HUES64 (cell line): ENCODE measurements around the gene ARHGAP22.
A peak's percentile ranks its signal among the peaks of the same experiment; 100 is the strongest.

ENCODE experiments used
- H3K27ac ChIP-seq: 2 replicates; pipeline ENCODE4 v1.7.0; 2013; ENCODE audit warnings: low read depth, low read length, inconsistent platforms
- H3K27me3 ChIP-seq: 2 replicates; pipeline ENCODE4 v1.6.1; 2013; ENCODE audit warnings: mild to moderate bottlenecking, low read length; ENCODE audit not compliant: insufficient read depth
- H3K36me3 ChIP-seq: 2 replicates; pipeline ENCODE4 v1.6.1; 2013; ENCODE audit warnings: mild to moderate bottlenecking, low read length; ENCODE audit not compliant: insufficient read depth
- H3K4me1 ChIP-seq: 2 replicates; pipeline ENCODE4 v1.6.1; 2013; ENCODE audit warnings: mild to moderate bottlenecking, low read length, moderate library complexity; ENCODE audit not compliant: insufficient read depth
- H3K4me3 ChIP-seq: 2 replicates; pipeline ENCODE4 v1.5.1; 2013; ENCODE audit warnings: mild to moderate bottlenecking, low read length, moderate library complexity
- H3K9ac ChIP-seq: 2 replicates; pipeline ENCODE4 v1.6.1; 2013; ENCODE audit warnings: mild to moderate bottlenecking, low read depth, low read length
- H3K9me3 ChIP-seq: 2 replicates; pipeline ENCODE4 v1.6.1; 2013; ENCODE audit warnings: low read depth, low read length; ENCODE audit not compliant: insufficient read depth
- WGBS: fragments of 150-250, 120-280 bp; methylation state at CpG from one replicate; pipeline ENCODE4 v1.1.7; 2013; ENCODE audit warnings: missing lambda C conversion rate; 5-methylcytosine and 5-hydroxymethylcytosine counted together

Gene ARHGAP22

DNA sequence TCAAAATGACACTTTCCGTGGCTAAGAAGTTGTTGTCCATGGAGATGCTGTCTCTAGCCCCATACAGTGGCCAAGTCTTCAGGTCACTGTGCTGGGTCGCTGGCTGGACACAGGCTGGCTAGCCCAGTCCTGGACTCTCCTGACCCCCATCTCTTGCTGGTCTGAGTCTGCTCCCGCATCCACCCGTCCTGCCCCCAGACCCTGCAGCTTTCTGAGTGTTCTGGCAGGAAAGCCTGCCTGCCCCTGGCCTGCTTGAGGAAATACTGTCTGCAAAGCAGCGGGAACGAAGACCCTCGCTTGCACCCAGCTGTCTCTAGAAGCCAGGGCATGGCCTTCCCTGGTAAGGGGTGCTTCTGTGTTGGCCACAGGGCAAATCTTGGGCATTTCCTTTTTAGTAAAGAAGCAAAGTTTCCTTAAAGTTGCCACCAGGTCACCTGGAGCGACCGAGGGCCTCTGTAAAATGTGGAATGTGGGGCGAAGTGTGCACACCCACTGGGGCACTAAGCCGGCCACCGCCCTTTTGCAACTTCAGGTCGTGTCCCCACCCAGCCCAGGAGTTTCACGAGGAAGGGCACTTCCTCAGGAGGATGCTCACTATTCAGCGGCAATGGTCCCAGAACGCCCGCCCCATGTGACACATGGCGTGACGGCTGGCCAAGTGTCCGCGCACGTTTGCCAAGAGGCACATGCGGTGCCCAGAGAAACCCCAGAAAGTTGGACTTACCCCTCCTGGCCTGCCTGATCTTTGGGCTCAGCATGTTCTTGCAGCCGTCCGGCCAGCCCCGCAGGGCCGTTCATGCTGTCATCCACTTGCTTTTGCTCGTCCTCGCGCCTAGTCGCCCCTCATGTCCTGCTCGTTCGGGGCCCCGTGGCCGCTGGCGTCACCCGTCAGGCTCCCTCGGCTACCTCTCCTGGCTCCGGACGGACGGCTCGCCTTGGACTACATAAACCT, 558 bp downstream of the ARHGAP22 start:
- Histone ChIP-seq H3K27ac (no peak overlapping the region), H3K9ac (no peak overlapping the region), H3K4me3 (peak overlapping the region; percentile 44)

DNA sequence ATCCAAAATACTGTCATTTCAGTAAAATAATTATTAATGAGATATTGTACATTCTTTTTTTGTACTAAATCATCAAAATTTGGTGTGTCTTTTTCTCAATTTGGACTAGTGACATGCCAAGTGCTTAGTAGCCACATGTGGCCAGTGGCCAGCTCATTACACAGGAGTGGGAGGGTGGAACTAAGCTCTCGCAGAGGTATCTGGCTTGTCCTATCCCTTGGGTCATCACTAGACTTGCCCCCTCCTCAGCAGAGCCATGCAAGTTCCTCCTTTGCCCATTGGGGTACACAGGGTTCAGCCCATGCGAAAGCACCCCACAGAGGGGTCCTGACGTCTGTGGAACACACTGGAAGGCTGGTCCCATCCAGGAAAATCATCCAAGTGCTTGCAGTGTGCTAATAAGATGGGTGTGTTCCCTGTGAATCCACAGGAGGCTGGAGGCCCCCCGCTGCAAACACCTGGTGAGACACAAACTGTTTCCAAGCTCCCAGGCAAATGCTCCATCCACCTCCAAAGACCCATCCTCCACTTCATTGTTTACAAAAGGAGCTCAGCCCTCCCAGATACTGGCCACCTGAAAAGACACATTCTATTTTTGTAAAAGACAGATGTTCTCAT, 1.3 kb downstream of the ARHGAP22 start:
- Histone ChIP-seq H3K36me3 (no peaks in the 10 kb centered on the region), H3K9ac (no peak overlapping the region), H3K9me3 (no peaks in the 10 kb centered on the region), H3K27me3 (peaks cover 16% of the 10 kb centered on the region), H3K27ac (no peak overlapping the region), H3K4me3 (no peak overlapping the region), H3K4me1 (peaks cover 9% of the 10 kb centered on the region; the same call in 1 of the 2 replicates)
- WGBS = 78% methylated on average over 4 of the region's 4 CpGs

More for the DNA sequence above, 558 bp downstream of the ARHGAP22 start:
- Histone ChIP-seq H3K9me3 (no peaks in the 10 kb centered on the region), H3K4me1 (peaks cover 9% of the 10 kb centered on the region; the same call in 1 of the 2 replicates), H3K36me3 (no peaks in the 10 kb centered on the region), H3K27me3 (peaks cover 16% of the 10 kb centered on the region)
- WGBS = 91% methylated on average over 42 of the region's 42 CpGs

DNA sequence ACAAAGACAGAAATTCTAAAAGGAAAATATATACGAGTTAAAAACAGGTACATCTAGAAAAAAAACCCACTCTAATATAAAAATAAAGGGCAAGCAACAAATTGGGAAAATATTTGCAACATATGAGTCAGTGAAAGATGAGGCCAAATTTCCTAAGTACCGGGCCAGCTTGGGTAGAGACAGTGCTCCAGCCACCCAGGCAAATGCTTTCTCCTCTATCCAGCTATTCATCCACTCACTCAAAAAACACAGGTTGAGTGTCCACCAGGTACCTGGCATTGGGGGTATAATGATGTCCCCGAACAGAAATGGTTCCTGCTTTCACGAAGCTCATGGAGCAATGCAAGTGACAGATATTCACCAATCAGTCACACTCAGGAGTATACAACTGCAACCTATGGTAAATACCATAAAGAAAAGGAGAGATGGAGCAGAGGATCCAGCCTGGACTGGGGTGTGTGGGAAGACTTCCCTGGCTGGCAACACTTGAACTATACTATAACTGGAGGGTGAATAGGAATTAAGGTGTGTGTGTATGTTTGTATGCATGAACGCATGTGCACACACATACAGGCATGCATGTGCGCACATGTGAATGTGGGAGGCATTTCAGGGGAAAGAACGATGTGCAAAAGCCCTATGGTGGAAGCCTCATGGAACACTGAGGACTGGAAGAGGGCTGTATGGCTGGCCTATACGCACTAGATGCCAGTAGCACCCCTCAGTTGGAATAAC, 2.3 kb downstream of the ARHGAP22 start:
- H3K4me1 ChIP-seq = peaks cover 9% of the 10 kb centered on the region; the same call in 1 of the 2 replicates
- H3K4me3 ChIP-seq = no peak overlapping the region
- peaks cover 16% of the 10 kb centered on the region for H3K27me3 ChIP-seq
- H3K9ac ChIP-seq = no peak overlapping the region
- no peaks in the 10 kb centered on the region for H3K36me3 ChIP-seq
- WGBS = 96% methylated on average over 7 of the region's 8 CpGs
- H3K9me3 ChIP-seq = no peaks in the 10 kb centered on the region
- no peak overlapping the region for H3K27ac ChIP-seq

DNA sequence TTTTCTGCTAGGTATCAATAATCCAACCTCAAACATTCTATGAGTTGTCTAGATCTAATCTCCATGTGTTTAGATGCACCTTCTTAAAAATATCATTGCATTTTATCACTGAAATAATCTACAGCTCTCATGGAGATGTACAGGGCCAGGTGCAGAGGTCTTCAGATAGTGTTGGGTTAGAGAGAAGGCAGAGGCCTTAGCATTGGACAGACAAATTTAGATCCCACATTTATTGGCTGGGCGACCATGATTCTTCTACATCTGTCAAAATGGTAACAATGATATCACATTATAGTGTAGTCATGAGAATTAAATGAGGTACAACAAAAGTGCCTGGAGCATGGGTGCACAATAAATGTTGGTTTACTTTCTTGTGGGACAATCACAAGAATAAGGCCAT, 3.1 kb downstream of the ARHGAP22 start:
- Histone ChIP-seq H3K4me1 (peaks cover 9% of the 10 kb centered on the region; the same call in 1 of the 2 replicates), H3K4me3 (no peak overlapping the region), H3K27ac (no peak overlapping the region), H3K27me3 (peaks cover 16% of the 10 kb centered on the region), H3K9me3 (no peaks in the 10 kb centered on the region), H3K9ac (no peak overlapping the region), H3K36me3 (no peaks in the 10 kb centered on the region)
- no CpG with 5 or more reads among the region's 1 CpG for WGBS

DNA sequence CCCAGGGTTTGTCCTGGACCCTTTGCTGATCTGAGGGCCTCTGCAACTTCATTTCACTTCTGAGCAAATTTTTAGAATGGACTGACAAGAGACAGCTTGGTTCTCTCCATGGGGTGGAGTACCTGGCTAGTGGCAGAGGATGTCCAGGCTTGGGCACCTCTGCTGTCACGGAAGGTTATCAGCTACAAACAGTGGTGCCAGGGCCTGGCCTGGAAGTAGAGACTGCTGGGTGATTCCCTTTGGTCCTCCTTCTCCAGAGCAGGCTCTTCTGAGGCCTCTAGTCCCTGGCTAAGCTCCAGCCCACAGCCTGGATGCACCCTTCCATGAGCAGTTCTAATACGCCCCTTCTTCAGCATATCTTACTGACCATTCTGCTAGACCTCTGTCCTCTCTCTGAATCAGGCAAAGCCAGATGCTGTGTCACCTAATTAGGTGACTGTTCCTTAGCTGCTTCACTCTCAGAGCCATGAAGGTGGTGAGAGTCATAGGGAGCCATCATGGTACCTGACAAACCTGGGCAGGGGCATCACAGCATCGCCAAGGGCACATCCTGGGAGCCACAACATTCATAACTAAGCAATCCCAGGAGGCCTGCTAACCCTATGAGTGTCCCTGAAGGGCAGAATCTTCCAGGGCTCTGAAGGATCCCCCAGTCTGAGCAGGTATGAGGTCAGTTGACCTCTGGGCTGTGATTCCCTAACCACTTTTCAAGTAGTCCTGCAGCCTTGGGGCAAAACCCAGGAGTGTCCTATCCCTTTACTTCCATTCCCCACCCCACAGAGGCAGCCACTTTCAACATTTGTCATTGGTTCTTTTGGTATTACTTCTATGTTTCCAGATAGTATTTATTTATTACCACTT, 4.0 kb downstream of the ARHGAP22 start:
- H3K4me1 ChIP-seq = peaks cover 9% of the 10 kb centered on the region; the same call in 1 of the 2 replicates
- H3K27ac ChIP-seq = no peak overlapping the region
- H3K27me3 ChIP-seq = peaks cover 16% of the 10 kb centered on the region
- WGBS = 96% methylated on average over 3 of the region's 3 CpGs
- H3K36me3 ChIP-seq = no peaks in the 10 kb centered on the region
- no peak overlapping the region for H3K9ac ChIP-seq
- no peaks in the 10 kb centered on the region for H3K9me3 ChIP-seq
- no peak overlapping the region for H3K4me3 ChIP-seq

- H3K9ac ChIP-seq = no peak overlapping the region
- peaks cover 14% of the 10 kb centered on the region for H3K4me1 ChIP-seq
- H3K4me3 ChIP-seq = no peak overlapping the region
- H3K27ac ChIP-seq = no peak overlapping the region
- H3K36me3 ChIP-seq = no peaks in the 10 kb centered on the region
- H3K9me3 ChIP-seq = no peaks in the 10 kb centered on the region
- 93% methylated on average over 2 of the region's 2 CpGs for WGBS
- H3K27me3 ChIP-seq = peaks cover 10% of the 10 kb centered on the region
Observed at GRCh38 chr10:48599830-48600134, 5.1 kb downstream of the ARHGAP22 start.

GRCh38 chr10:48598936-48599829, 5.7 kb downstream of the ARHGAP22 start:
- no peak overlapping the region for H3K9ac ChIP-seq
- H3K27ac ChIP-seq = no peak overlapping the region
- peaks cover 20% of the 10 kb centered on the region for H3K4me1 ChIP-seq
- H3K9me3 ChIP-seq = no peaks in the 10 kb centered on the region
- H3K4me3 ChIP-seq = no peak overlapping the region
- no peaks in the 10 kb centered on the region for H3K36me3 ChIP-seq
- 88% methylated on average over 6 of the region's 6 CpGs for WGBS
- H3K27me3 ChIP-seq = peaks cover 4% of the 10 kb centered on the region

DNA sequence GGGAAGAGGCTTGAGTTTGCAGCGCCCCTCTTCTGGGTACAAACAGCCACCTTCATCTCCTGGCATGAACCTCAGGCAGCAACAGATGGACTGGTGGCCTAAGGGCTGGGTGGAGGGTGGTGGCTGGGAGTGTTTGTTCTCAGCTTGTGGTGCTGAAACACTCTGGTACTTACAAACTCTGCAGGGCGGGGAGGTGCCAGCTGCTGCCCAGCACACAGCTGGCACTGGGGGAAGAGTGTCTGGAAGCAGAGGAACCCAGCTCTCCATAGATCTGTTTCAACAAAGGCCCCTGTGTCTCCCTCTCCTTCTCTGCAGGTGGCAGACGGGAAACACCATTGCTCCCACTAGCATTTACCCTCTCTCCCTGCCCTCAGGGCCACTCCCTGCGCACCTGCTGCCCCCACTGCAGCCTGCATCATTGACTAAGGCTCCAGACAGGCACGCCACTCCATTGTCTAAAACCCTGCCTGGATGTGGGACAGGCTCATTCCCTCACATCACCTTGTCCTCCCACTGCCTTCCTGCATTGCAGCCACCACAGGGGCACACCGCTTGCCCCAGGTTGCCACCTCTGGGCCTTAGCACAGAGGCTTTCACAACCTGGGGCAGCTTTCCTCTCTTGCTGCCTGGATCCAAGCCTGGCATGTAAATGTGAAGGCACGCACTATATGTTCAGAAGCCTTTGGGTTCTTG, 6.5 kb downstream of the ARHGAP22 start:
- no peaks in the 10 kb centered on the region for H3K27me3 ChIP-seq
- H3K36me3 ChIP-seq = no peaks in the 10 kb centered on the region
- H3K4me3 ChIP-seq = no peak overlapping the region
- 92% methylated on average over 7 of the region's 7 CpGs for WGBS
- H3K4me1 ChIP-seq = peaks cover 15% of the 10 kb centered on the region
- H3K9ac ChIP-seq = no peak overlapping the region
- no peak overlapping the region for H3K27ac ChIP-seq
- H3K9me3 ChIP-seq = no peaks in the 10 kb centered on the region

DNA sequence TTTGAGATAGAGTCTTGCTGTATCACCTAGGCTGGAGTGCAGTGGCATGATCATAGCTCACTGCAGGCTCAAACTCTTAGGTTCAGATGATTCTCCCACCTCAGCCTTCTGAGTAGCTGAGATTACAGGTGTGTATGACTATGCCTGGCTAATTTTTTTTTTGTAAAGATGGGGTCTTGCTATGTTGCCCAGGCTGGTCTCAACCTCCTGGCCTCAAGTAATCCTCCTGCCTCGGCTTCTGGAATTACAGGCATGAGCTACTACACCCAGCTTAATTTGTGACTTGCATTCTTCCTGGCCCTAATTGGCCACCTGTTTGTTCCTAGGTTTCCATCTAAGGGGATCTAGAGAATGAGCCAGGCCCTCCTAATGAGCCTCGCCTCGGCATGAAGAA, 9.3 kb downstream of the ARHGAP22 start:
- no peaks in the 10 kb centered on the region for H3K27me3 ChIP-seq
- no peak overlapping the region for H3K4me3 ChIP-seq
- no peak overlapping the region for H3K27ac ChIP-seq
- WGBS = 84% methylated on average over 3 of the region's 3 CpGs
- H3K36me3 ChIP-seq = no peaks in the 10 kb centered on the region
- H3K9ac ChIP-seq = no peak overlapping the region
- peaks cover 14% of the 10 kb centered on the region for H3K4me1 ChIP-seq
- H3K9me3 ChIP-seq = no peaks in the 10 kb centered on the region
